Stimulated activated CD4-positive, alpha-beta T cell treated with anti-CD3 and anti-CD28 coated beads, Interleukin-12 subunit alpha, Interleukin-12 subunit beta, amount 100 ng/mL, for 4 hours (primary cell): ENCODE data around the gene KRTAP19-1.
"Not testable (repeated sequence)": the region's sequence is repeated elsewhere in the genome, so short reads cannot be mapped to it uniquely, and the experiment has no call there.

ENCODE experiments used
- DNase-seq: peaks from one replicate; pipeline ENCODE4 v3.0.0-alpha.2; 2020

KRTAP19-1 gene

GRCh38 chr21:30480145-30480544 lies at the start of gene KRTAP19-1:
Gene KRTAP19-1, minus strand, starts transcription at chr21:30480367. Its CDS starts 50 bp downstream, at chr21:30480317.
- no peak for DNase-seq

DNA sequence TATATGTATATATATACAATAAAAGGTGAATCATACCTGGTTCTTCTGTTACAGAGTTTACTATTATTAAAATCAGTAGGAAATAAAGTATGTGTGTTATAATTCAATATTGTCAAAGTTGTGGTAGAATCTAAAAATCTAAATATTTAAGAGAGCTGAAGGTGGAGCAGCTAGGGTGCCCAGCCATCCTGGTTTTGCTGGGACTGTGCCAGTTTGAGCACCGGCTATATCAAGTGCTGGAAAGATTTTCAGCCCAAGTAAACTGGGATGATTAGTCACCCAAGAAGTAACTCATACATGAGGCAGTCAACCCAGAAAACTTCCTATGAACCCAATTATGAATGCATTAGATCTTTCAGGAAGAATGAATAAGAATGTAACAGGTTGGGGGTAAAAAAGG lies 38.7 kb upstream of the KRTAP19-1 start:
- no peak for DNase-seq

DNA sequence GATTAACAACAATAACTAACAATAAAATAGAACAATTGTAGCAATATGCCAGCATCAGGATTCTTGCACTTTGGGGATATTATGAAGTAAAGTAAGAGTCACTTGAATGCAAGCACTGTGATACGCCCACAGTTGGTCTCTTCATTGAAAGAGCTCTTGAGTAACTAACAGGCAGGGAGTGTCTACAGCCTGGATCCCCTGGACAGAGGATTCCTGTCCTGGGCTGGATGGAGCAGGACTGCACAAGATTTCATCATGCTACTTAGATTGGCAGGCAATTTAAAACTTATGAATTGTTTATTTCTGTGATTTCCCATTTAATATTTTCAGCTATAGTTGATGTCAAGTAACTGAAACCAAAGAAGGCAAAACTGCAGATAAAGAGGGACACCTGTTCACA lies 35.5 kb upstream of the KRTAP19-1 start:
- no peak for DNase-seq

DNA sequence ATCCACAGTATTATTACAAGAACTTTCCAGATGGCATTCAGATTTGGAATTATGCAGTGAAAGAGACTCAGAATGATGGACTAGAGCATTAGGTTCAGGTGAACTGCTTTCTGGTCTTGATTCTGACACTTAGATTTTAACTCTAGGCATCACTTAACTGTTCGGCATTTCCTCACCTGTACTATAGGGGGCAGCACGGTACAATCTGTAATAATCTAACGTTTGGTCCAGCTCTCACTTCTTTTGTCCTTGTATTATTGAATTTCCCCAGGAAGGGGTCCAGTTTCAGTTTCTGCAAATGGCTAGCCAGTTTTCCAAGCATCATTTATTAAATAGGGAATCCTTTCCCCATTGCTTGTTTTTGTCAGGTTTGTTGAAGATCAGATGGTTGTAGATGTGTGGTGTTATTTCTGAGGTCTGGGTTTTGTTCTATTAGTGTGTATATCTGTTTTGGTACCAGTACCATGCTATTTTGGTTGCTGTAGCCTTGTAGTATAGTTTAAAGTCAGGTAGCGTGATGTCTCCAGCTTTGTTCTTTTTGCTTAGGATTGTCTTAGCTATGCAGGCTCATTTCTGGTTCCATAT lies 25.5 kb upstream of the KRTAP19-1 start:
- DNase-seq, result not testable (repeated sequence)

DNA sequence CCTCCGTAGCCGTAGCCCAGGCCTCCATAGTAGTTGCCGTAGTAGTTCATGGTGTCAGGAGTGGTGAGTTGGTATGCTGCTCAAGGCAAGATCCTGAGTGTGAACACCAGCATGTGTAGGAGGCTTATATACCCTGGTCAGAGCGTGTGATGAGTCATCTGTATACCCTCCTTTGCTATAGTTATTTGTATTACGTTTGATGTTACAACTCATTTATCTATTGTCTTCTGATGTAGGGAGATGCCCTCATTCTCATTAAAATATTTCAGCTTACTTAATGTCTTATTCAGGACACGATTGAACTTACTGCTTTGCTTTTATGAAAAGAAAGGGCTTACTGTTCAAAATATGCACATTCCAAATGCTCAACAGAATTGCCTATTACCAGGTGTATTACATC lies 21.9 kb upstream of the KRTAP19-1 start, which contains the start of gene KRTAP19-5:
KRTAP19-5 (minus strand) TSS at position 101 of the 400 bp plus-strand sequence; CDS start at position 50, 51 bp downstream.
- no peak for DNase-seq

DNA sequence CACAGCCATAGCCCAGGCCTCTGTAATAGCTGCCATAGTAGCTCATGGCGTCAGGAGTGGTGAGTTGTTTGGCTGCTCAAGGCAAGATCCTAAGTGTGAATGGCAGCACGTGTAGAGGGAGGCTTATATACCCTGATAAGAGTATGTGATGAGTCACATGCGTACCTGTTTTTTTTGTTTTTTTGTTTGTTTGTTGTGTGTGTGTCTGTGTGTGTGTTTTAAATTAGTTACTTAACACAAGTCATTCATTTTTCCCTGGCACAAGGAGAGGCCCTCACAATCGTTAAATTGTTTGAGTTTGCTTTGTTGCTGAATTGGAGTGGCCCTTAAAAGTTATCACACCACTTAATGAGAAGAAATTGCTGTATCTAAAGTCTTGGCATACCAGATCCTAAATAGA lies 16.9 kb upstream of the KRTAP19-1 start, which contains the start of gene KRTAP19-4:
KRTAP19-4 (minus strand) TSS at position 101 of the 400 bp plus-strand sequence; CDS start at position 46, 55 bp downstream.
- no peak for DNase-seq

DNA sequence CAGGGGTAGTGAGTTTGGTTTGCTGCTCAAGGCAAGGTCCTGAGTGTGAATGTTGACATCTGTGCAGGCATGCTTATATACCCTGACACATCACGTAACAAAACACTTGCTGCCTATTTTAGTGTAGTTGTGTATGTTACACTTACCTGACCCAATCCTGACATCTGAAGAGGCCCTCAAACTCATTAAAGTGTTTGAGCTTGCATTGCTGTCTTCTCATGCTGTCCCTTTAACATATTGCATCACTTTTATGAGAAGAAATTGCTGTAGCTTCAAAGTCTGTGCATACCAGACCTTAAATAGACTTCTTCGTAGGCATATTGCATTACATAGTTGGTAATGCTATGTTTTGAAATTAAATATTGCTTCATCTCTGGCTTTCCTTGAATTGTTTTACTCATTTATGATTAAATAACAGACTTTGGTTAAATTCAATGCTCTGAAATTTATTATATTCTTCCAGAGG lies 11.8 kb upstream of the KRTAP19-1 start, which contains the start of gene KRTAP19-3:
KRTAP19-3 (minus strand) TSS at position 51 of the 466 bp plus-strand sequence. CDS start 56 bp downstream, outside the sequence.
- DNase-seq, result no peak

DNA sequence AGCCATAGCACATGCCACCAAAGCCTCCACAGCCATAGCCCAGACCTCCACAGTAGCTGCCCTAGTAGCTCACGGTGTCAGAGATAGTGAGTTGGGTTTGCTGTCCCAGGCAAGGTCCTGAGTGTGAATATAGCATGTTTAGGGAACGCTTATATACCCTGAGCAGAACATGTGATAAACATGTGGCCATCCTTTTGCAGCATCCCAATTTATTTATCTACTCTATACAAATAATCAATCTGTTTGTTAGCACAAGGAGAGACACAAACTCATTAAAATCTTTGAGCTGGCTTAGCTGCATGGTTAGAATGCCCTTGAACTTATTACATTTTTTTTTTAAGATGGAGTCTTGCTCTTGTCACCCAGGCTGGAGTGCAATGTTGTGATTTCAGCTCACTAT lies 7.2 kb upstream of the KRTAP19-1 start, which contains the start of gene KRTAP19-2:
KRTAP19-2 (minus strand) TSS at position 101 of the 400 bp plus-strand sequence; CDS start at position 13, 88 bp downstream.
- no peak for DNase-seq

DNA sequence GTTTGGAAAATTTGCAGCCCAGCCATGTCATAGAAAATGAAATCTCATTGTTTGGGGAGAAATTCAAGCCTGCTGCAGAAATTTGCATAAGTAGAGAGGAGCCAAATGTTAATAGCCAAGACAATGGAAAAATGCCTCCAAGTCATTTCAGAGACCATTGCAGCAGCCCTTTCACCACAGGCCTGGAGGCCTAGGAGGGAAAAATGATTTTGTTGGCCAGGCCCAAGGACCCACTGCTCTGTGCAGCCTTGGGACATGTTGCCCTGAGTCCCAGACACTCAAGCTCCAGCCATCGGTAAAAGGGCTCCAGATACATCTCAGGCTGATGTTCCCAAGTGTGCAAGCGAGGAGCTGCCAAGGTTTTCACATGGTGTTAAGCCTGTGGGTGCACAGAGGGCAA lies 6.0 kb upstream of the KRTAP19-1 start:
- DNase-seq, result no peak

DNA sequence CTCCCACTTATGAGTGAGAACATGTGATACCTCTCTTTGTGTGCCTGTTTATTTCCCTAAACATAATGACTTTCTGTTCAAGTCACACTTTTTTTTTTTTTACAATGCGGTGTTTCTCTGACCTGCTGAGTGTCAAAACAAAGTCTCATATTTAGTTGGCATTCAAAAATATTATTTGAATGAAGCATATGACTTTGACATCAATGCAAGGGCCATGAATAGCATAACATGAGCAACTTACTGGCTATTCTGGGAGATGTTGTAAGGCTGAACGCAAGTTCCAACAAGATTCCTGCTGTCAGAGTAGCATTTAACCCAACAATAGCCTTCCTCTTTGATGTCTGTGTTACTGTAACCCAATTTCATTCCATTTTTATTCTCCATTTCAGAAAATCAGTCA lies 2.0 kb upstream of the KRTAP19-1 start:
- DNase-seq, result no peak

GRCh38 chr21:30479259-30479658 lies 908 bp downstream of the KRTAP19-1 start:
- no peak for DNase-seq

DNA sequence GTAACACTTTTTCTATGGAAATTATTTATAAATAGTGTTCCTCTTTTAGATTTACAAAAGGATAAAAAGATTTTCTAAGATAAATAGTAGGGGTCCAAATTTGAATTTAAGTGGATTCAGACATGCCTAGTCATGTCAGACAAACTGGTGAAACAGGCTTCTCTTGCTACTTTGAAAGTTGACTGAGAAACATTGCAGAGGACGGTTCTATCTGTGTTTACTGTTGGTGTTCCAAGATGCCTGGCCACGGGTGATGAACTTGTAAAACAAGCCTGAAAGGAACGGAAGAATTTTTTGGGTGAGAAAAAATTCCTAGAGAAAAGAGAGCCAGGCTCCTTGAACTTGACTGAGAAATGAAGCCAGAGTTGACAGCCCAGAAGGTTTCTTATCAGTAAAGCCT lies 2.2 kb downstream of the KRTAP19-1 start:
- no peak for DNase-seq

DNA sequence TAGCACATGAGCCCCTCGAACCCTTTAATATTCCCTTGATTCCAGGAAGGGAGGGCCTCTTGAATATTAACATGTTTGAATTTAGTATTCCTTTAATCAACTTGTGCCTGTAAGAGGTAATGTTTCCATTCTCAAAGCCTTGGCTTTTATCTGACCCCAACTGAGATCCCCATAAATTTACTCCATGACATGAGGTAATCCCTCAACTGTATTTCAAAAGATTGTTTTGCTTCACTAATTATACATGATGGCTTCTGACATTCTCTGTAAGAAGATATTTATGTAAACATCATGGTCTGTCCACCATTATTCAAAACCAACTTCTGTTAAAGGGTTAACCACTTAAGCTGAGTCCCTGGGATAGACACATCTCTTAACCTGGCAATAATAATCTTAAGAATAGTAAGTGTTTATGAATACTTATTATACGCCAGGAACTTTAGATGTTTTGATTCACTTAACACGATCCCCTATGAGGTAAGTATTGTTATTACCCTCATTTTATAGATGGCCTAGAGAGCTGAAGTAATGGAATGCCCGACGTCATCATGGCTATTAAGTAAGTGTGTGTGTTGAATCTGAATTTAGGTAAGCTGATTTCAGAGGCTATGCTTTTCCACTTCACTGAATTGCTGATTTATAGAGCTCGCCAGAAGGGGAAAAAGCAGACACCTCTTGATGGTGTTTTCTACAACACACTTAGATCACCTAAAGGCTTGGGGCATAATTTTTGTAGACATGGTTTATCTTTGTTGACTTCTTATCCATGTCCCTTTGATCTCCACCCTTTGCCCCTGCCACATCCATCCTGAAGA lies 11.1 kb downstream of the KRTAP19-1 start:
- no peak for DNase-seq

GRCh38 chr21:30463713-30464112 lies 16.5 kb downstream of the KRTAP19-1 start:
- DNase-seq, result no peak

DNA sequence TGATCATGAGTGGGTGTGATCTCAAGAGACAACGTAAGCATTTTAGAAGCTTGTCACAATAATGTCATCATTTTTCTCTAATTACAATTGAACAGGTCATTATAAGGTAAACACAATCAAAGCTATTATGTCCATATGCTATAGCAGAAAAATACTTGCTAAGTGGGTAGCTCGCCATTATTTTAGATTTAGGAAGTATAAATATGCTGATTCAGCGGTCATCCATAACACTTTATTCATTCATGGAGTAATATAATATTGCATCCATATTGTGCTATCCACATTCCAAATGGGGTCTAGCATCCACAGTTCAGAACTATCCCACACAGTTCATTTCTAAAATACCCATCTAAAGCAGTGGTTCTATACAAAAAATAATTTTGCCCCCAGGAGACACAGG lies 31.7 kb downstream of the KRTAP19-1 start:
- no peak for DNase-seq

- DNase-seq, result no peak
These were observed 33.1 kb downstream of the KRTAP19-1 start for GRCh38 chr21:30447056-30447455.

DNA sequence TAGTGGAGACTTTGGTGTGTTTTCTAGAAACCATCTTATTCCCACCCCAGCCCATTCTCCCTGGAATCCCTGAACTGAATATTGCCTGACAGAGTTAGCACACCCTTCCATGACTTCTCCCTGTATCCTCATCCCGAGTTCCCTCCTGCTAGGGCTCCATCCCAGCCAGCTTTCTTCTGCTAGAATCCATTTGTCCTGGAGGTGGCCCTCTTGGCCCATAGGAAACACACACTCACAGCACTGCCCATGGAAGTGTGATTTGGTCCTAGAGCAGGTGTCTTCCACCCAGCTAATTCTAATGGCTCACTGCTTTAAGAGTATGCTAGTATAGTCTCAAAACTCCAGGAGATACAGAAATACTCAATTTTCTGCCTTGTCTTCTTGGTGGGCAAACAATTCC lies 36.0 kb downstream of the KRTAP19-1 start:
- no peak for DNase-seq

DNA sequence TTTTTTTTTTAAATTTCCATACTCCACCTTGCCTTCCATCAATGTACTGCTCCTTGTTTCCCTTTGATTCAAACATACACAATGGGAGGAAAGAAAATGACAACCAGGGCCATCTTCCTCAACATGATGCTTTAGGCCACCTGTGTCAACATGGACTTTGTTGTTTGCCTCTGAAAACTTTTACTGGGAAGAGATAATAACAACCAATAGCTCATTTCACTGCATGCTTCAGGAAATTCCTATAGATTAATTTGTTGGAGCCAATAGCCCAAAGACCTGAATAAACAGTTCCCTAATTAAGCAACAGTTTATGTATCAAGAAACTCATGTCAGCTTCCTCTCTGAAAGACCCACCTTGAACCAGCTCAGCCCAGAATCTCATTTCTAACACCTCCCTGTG lies 36.9 kb downstream of the KRTAP19-1 start:
- no peak for DNase-seq

- DNase-seq, result no peak
These were observed 40.2 kb downstream of the KRTAP19-1 start, which contains the start of gene KRTAP15-1 for GRCh38 chr21:30439975-30440374. Gene KRTAP15-1, plus strand, starts transcription at chr21:30440275. Its CDS starts 53 bp downstream, at chr21:30440328.

DNA sequence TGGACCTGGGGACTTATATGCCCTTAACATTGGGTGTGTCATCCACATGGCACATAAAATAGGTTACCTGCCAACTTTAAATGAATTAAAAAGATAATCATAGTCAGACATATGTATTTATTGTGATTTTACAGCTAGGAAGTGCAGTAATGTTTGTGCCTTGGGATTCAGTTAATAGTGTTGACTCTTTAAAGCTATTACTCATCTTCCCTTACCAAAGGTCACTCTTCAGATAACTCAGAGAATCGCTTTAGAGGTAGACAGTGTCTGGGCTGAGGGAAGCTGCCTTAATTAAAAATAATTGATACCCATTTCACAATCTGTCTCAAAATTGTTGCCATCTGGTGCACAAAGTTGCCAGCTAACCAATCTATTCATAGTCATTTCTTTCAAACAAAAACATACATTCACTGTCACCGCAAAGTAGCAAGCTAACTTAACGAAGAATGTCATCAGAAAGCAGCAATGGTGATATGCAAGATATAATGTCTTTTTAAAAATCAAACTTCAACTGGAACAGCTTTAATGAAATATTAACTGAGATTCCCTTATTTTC lies 43.1 kb downstream of the KRTAP19-1 start:
- no peak for DNase-seq

GRCh38 chr21:30434033-30434631 lies 46.0 kb downstream of the KRTAP19-1 start:
- DNase-seq, result no peak

DNA sequence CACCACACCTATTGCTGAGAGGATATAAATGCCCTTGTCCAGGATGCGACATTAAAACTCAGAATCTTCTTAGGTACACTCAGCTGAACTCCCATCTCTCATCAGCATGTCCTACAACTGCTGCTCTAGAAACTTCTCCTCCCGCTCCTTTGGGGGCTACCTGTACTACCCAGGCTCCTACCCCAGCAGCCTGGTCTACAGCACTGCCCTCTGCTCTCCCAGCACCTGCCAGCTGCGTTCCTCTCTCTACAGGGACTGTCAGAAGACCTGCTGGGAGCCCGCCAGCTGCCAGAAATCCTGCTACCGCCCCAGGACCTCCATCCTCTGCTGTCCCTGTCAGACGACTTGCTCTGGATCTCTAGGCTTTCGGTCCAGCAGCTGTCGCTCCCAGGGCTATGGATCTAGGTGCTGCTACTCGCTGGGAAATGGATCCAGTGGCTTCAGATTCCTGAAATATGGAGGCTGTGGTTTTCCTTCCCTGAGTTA lies 50.0 kb downstream of the KRTAP19-1 start, which contains the start of gene KRTAP13-4:
KRTAP13-4 (plus strand) TSS at position 51 of the 486 bp plus-strand sequence; CDS start at position 107, 56 bp downstream.
- DNase-seq, result no peak
